GM12864 (cell line): ENCODE data around the gene TSSC4.

ENCODE experiments used
- DNase-seq: peaks from one replicate; pipeline ENCODE4 v3.0.0-alpha.2; 2011; ENCODE audit warnings: low read depth
- H3K4me3 ChIP-seq: 2 replicates; pipeline ENCODE4 v1.5.1; 2011; ENCODE audit warnings: mild to moderate bottlenecking, low read depth, low read length, control low read depth
- TF ChIP-seq, protein P1 (sequence below): IDR thresholded peaks from 2 replicates; pipeline ENCODE4 v1.5.1; 2011; ENCODE audit warnings: low read depth, mild to moderate bottlenecking, moderate library complexity, low read length, control low read depth, inconsistent platforms; ENCODE audit errors: missing control alignments

TSSC4 gene

DNA sequence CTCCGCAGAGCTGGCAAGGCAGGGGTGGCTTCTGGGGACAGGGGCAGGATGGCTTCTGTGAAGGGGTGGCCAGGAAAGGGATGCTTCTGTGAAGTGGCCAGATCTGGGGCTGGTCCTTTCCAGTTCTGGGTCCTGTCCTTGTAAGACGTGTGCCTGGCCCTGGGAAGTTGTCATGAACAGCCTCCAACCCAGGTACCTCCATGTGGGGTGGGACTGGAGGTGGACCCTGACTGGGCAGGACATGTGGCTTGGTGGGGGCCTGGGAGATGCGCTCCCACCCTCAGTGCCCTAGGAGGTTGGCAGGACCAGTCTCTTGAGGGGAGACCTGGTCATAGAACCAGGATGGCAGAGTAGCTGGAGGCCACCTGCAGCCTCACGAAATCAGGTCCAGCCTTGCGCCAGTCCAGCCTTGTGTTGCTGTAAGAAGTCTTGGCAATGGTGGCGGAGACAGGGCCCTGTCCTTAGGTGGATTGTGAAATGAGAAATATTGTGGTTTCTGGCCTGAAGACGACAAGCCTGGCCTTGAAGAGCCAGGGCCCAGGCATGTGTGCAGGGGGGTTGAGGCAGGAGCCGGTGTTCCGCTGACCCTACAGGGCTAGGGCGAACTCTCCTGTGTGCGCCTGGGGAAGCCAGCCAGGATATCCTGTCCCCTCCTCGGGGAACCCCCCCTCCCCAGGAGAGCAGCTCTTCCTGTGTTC is 46.9 kb downstream of the TSSC4 start:
- no peak overlapping the region for H3K4me3 ChIP-seq
- DNase-seq = no peak
- TF ChIP-seq, protein P1, sequence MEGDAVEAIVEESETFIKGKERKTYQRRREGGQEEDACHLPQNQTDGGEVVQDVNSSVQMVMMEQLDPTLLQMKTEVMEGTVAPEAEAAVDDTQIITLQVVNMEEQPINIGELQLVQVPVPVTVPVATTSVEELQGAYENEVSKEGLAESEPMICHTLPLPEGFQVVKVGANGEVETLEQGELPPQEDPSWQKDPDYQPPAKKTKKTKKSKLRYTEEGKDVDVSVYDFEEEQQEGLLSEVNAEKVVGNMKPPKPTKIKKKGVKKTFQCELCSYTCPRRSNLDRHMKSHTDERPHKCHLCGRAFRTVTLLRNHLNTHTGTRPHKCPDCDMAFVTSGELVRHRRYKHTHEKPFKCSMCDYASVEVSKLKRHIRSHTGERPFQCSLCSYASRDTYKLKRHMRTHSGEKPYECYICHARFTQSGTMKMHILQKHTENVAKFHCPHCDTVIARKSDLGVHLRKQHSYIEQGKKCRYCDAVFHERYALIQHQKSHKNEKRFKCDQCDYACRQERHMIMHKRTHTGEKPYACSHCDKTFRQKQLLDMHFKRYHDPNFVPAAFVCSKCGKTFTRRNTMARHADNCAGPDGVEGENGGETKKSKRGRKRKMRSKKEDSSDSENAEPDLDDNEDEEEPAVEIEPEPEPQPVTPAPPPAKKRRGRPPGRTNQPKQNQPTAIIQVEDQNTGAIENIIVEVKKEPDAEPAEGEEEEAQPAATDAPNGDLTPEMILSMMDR = no peak

DNA sequence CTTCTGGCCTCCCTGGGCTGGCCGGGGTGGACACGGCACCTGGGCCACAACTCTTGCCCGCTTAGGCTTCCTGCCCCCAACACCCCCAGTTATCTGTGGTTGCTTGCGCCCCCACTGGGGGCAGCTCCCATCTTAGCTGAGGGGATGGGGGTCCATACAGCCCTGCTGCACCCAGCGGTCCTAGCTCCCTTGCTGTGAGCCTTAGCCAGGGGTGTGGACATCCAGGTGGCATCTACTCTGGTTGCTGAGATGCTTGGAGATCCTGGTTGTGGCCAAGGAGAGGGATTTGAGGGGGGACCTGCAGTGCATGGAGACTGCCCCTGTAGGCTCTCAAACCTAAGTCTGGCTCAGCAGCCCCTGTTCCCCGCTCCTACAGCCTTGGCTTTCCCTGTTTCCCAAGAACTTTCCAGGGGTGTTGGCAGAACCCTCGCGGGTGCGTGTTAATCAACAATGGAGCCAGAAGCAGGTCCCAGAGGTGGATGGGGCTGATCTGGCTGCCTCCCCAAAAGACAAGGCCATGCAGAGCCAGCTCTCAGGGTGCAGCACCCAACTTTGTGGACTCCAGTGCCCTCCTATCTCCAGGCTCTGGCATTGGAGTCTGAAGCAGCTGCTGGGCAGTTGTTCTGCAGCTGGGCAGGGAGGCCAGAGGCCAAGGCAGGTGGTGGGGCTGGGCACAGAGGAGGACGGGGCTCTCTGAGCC is 47.6 kb downstream of the TSSC4 start:
- no peak overlapping the region for H3K4me3 ChIP-seq
- no peak for DNase-seq
- TF ChIP-seq, protein P1 = no peak

DNA sequence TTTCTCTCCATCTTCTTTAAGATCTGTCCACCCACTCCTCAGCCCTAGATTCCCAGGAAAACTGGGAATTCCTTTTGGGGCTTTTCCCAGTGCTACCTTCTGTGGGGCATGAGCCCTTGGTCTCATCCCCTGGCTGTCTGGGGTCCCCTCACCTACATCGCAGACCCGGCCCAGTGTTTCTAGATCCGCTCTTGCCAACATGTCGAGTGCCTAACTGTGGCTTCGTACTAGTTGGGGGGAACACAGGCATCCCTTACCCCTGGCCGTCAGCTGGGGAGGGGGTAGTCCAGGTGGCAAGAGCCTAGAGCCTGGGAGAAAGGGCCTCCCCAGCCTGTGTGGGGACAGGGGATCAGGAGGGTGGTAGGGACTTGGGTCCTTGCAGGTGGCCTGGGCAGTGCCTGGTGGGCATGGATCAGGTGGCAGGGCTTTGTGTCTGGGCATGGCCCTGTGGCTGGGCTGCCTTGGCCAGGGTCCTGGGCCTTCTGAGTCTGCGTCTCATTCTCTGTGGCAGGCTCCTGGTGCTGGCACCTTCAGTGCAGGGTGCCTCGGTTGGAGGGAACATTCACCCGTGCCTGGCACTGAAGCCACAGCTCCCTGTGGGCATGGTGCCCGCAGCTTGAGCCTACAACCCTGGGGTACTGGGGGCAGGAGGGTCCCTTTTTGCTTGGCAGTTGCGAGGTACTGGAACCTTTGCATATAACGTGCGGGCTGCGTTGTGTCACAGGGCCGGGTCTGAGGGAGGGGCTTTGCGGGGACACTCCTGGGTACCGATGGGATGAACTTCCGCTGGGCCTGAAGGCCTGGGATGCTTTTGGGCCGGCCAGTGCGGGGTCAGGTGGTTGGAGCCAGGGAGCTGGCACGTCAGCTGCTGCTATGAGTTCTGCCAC is 48.4 kb downstream of the TSSC4 start:
- TF ChIP-seq, protein P1 = no peak
- DNase-seq = no peak
- no peak overlapping the region for H3K4me3 ChIP-seq

DNA sequence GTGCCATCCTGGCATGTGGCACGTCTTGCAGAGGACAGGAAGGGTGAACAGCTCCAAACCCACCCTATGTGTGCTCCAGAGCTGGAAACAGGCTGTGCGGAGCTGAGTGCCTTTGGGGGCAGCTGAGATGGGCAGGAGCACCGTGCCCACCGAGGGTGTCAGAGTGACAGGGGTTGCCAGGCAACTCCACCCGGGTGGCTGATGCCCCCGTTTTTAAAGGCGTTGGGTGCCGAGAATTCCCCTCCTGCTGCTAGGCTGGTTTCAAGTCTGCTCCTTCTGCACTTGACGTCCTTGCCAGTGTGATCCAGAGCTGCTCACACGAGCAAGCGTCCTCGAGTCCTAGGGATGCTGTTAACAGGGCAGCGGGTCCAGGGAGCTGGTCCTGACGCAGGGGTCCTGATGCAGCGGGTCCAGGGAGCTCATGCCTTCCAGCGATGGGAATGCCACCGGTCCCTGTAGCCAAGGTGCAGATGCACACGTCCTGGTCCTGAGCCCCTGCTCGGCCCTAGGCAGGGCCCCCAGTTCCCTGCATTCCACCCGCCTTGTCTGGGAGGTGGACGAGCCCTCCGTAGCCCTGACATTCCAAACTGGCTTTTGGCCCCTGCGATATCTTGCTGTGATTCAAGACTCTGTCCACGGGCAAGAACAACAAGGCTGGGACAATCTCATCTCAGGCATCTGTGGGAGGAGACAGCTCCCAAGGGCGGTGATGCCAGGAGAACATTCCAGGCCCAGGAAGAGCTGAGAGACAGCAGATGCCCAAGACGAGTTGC is 49.2 kb downstream of the TSSC4 start:
- TF ChIP-seq, protein P1 = no peak
- no peak overlapping the region for H3K4me3 ChIP-seq
- DNase-seq = no peak

DNA sequence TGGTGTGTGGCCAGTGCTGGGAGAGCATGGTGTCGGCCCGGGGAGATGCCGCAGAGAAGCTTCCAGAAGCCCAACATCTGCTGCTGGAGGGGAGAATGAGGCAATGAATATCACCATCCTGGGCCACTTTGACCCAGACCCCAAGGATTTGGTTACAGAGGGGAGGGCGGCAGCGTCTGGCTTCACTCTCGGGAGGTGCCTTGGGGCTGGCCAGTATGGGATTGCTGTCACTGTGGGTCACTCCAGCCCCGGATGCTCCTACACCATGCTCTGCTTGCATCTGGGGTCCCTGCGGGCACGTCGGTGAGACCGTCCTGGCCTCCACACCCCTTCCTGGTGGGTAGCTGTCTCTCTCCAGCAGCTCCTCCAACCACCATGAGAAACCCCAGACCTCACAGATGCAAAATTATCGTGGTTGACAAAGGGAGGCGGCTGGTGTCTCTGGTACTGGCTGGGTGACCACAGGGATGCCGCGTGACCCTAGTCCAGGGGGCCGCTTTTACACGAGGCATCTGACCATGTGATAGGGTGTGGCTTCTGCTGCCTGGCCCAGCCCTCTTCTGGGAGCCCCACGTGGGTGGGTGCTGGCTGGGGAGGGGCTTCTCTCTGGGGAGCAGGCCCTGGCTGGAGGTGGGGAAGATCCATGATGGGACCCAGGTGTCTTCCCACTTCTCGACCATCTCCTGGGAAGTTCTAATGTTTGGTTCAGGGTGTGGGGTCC is 49.9 kb downstream of the TSSC4 start:
- no peak for DNase-seq
- TF ChIP-seq, protein P1 = no peak
- no peak overlapping the region for H3K4me3 ChIP-seq

DNA sequence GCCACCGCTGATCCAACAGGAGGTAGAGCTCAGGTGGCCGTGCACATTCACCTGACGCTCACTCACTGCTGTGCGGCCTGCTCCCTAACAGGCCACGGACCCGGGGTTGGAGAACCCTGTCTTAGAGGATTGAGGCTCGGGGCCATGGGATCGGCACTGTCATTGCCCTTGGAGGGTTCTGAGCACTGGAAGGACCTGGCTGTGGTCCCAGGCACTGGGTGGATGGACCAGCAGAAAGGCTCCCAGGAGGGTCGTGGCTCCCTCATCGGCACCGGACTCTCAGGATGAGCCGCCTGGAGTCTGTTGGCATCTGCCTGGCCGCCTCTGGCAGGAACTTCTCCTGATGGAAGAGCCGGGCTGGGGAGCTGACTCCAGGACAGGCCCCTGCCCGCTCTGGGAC is 50.8 kb downstream of the TSSC4 start:
- TF ChIP-seq, protein P1 = no peak
- no peak for DNase-seq
- no peak overlapping the region for H3K4me3 ChIP-seq
